Fibroblast of peridontal ligament (primary cell): ENCODE results near the gene OVOL1.
A peak's percentile ranks its signal among the peaks of the same experiment; 100 is the strongest.

Experiments used
- DNase-seq: peaks from one replicate; pipeline ENCODE4 v3.0.0-alpha.2; 2010; ENCODE audit errors: extremely low read depth

Gene OVOL1

GRCh38 chr11:65777821-65778361, 9.0 kb upstream of the OVOL1 start:
- DNase-seq, result no peak

GRCh38 chr11:65778431-65778900, 8.4 kb upstream of the OVOL1 start:
- no peak for DNase-seq

- DNase-seq, result no peak
These were observed 7.8 kb upstream of the OVOL1 start for GRCh38 chr11:65778901-65779668.

- DNase-seq, result no peak
These were observed 7.3 kb upstream of the OVOL1 start for GRCh38 chr11:65779669-65779918.

- DNase-seq, result peak; percentile 59
These were observed 6.7 kb upstream of the OVOL1 start for GRCh38 chr11:65779919-65780769.

GRCh38 chr11:65780770-65781151, 6.1 kb upstream of the OVOL1 start, which contains the start of gene AP5B1:
TSS of gene AP5B1 (minus strand) at chr11:65780976. CDS start at chr11:65780591, 385 bp downstream.
- peak; percentile 16 for DNase-seq

GRCh38 chr11:65781152-65781961, 5.5 kb upstream of the OVOL1 start:
- DNase-seq, result no peak

GRCh38 chr11:65781962-65782815, 4.7 kb upstream of the OVOL1 start:
- DNase-seq, result no peak

GRCh38 chr11:65782816-65783228, 4.0 kb upstream of the OVOL1 start:
- DNase-seq, result no peak

- no peak for DNase-seq
These were observed 1.4 kb upstream of the OVOL1 start for GRCh38 chr11:65785319-65786007.

GRCh38 chr11:65786008-65786785, 666 bp upstream of the OVOL1 start:
- no peak for DNase-seq

- DNase-seq, result no peak
These were observed 1.1 kb downstream of the OVOL1 start for GRCh38 chr11:65787649-65788622.

GRCh38 chr11:65788821-65789220, 2.0 kb downstream of the OVOL1 start:
- DNase-seq, result no peak

- DNase-seq, result no peak
These were observed 2.6 kb downstream of the OVOL1 start for GRCh38 chr11:65789230-65790103.

GRCh38 chr11:65790104-65790901, 3.4 kb downstream of the OVOL1 start:
- no peak for DNase-seq

GRCh38 chr11:65790902-65791650, 4.2 kb downstream of the OVOL1 start:
- no peak for DNase-seq
